Lung (tissue), 12 donors: ENCODE results near the gene FBXO4. TPM values are rescaled to one million over a fixed set of nuclear protein-coding genes. Genes with fewer than 3 reads are reported as not detected.

ENCODE experiments used
- ATAC-seq: fragments of 200-7000 bp; cut with Tn5 transposase; one replicate; pipeline ENCODE4 v1.9.1; 2020; ENCODE audit warnings: moderate number of reproducible peaks; ENCODE audit not compliant: insufficient read depth, low FRiP score
- DNase-seq, 3 donors: peaks; one replicate each; pipeline ENCODE4 v3.0.0-alpha.2; 2013 to 2017
- H3K27ac ChIP-seq, 2 donors: one replicate each; pipeline ENCODE4 v1.5.1; 2013; ENCODE audit warnings: mild to moderate bottlenecking in 2 of 2, moderate library complexity in 2 of 2, control low read depth in 1 of 2, inconsistent platforms in 1 of 2, low read depth in 1 of 2, low read length in 1 of 2
- H3K27me3 ChIP-seq, 3 donors: one replicate each; pipeline ENCODE4 v1.5.1; 2013; ENCODE audit warnings: low read length in 2 of 3; ENCODE audit not compliant: control insufficient read depth in 3 of 3, insufficient read depth in 3 of 3
- H3K36me3 ChIP-seq, 4 donors: one replicate each; pipeline ENCODE4 v1.5.1; 2013; ENCODE audit warnings: low read length in 4 of 4, mild to moderate bottlenecking in 1 of 4, moderate library complexity in 1 of 4; ENCODE audit not compliant: control insufficient read depth in 4 of 4, insufficient read depth in 4 of 4
- H3K4me1 ChIP-seq, 5 donors: one replicate each; pipeline ENCODE4 v1.5.1; 2013; ENCODE audit warnings: low read length in 5 of 5, mild to moderate bottlenecking in 2 of 5, moderate library complexity in 1 of 5; ENCODE audit not compliant: control insufficient read depth in 5 of 5, insufficient read depth in 5 of 5
- H3K4me3 ChIP-seq: one replicate; pipeline ENCODE4 v1.5.1; 2013; ENCODE audit warnings: mild to moderate bottlenecking, control low read depth, moderate library complexity
- H3K9ac ChIP-seq, 2 donors: one replicate each; pipeline ENCODE4 v1.5.1; 2013; ENCODE audit warnings: low read length in 2 of 2, control low read depth in 1 of 2; ENCODE audit not compliant: insufficient read depth in 1 of 2
- H3K9me3 ChIP-seq, 4 donors: one replicate each; pipeline ENCODE4 v1.5.1; 2013; ENCODE audit warnings: low read length in 3 of 4, mild to moderate bottlenecking in 1 of 4, moderate library complexity in 1 of 4; ENCODE audit not compliant: control insufficient read depth in 4 of 4, insufficient read depth in 3 of 4
- WGBS, 2 donors: extraction: QIAGEN DNeasy Blood & Tissue Kit; methylation state at CpG; one replicate each; pipeline ENCODE4 v1.1.7; 2013; 5-methylcytosine and 5-hydroxymethylcytosine counted together
- polyA plus RNA-seq, 2 donors: library from polyadenylated mRNA; stranded (reverse); fragments of 200-250 nt; gene quantifications; one replicate each; pipeline ENCODE4 v1.2.1, GENCODE V29; 2013
- total RNA-seq, 2 donors: library from RNA; depleted of rRNA in 1 of 2; stranded (reverse); fragments of >200 nt in 1 of 2; gene quantifications; one replicate each; pipeline ENCODE4 v1.2.1, GENCODE V29; 2014 to 2021
- TF ChIP-seq, protein P1 (sequence below): IDR thresholded peaks from 2 replicates; pipeline ENCODE4 v1.5.1; 2012; ENCODE audit warnings: mild to moderate bottlenecking; ENCODE audit errors: control extremely low read depth, extremely low read depth
- donor health status: control.
- donor health status: control.
- donor health status: Bipolar disorder and iron deficiency.
- donor health status: healthy.
- donor health status: DM: yes; HTN: yes; CAD: no.

The FBXO4 gene
- total and polyA plus RNA-seq, 4 donors: 7.7 to 19.3 (median 13.7) TPM

- no peak overlapping the region for H3K27ac ChIP-seq
- TF ChIP-seq, protein P1, sequence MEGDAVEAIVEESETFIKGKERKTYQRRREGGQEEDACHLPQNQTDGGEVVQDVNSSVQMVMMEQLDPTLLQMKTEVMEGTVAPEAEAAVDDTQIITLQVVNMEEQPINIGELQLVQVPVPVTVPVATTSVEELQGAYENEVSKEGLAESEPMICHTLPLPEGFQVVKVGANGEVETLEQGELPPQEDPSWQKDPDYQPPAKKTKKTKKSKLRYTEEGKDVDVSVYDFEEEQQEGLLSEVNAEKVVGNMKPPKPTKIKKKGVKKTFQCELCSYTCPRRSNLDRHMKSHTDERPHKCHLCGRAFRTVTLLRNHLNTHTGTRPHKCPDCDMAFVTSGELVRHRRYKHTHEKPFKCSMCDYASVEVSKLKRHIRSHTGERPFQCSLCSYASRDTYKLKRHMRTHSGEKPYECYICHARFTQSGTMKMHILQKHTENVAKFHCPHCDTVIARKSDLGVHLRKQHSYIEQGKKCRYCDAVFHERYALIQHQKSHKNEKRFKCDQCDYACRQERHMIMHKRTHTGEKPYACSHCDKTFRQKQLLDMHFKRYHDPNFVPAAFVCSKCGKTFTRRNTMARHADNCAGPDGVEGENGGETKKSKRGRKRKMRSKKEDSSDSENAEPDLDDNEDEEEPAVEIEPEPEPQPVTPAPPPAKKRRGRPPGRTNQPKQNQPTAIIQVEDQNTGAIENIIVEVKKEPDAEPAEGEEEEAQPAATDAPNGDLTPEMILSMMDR: no peak
- ATAC-seq: no peak
- no peak overlapping the region for H3K4me3 ChIP-seq
- peaks cover 0 to 2% (median 0%) of the 10 kb centered on the region in 4 donors for H3K9me3 ChIP-seq
- H3K9ac ChIP-seq: no peak overlapping the region
- 89 to 91% methylated on average over 3 of the region's 3 CpGs for WGBS, 2 donors
- DNase-seq: no peak
- no peaks in the 10 kb centered on the region for H3K36me3 ChIP-seq
- H3K4me1 ChIP-seq: peaks cover 0 to 4% (median 0%) of the 10 kb centered on the region in 5 donors
- H3K27me3 ChIP-seq: no peaks in the 10 kb centered on the region
Measured at GRCh38 chr5:41967401-41967800, 42.3 kb downstream of the FBXO4 start.

DNA sequence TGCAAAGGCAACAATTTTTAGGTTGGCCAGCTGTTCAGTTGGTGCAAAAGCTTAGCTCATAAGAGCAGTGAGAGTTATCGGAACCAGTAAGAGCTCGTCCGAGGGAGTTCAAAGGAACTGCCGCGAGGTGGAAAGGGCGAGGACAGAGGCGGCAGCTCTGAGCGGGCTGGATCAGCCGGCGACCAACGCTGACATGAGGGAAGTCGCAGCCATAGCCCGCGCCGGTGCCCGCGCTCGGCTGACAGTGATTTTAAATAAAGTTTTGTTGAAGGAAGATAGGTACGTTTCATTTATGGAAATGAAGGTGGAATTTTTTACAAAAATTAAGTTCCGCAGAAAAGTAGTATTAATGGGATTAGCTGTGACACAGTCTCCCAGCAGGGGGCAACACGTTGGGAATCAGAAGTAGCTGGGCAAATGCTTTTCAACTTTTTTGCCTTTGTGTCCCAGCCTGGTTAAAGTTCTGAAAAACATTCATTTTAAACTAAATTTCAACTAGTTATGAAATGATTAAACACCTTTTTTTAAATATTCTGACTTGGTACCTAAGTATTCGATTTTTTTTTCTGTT is 43.2 kb downstream of the FBXO4 start:
- Histone ChIP-seq H3K9me3 (peaks cover 0 to 2% (median 0%) of the 10 kb centered on the region in 4 donors), H3K36me3 (no peaks in the 10 kb centered on the region), H3K27ac (no peak overlapping the region), H3K27me3 (no peaks in the 10 kb centered on the region), H3K4me3 (no peak overlapping the region), H3K4me1 (no peaks in the 10 kb centered on the region), H3K9ac (no peak overlapping the region)
- WGBS, 2 donors: 92% methylated on average over 22 of the region's 22 CpGs
- TF ChIP-seq, protein P1: no peak
- ATAC-seq: no peak
- DNase-seq: no peak

- TF ChIP-seq, protein P1: no peak
- WGBS, 2 donors: 95 to 96% methylated on average over 3 of the region's 3 CpGs
- H3K4me3 ChIP-seq: no peak overlapping the region
- H3K36me3 ChIP-seq: no peaks in the 10 kb centered on the region
- DNase-seq (no peak), ATAC-seq (no peak)
- peaks cover 0 to 2% (median 0%) of the 10 kb centered on the region in 4 donors for H3K9me3 ChIP-seq
- no peaks in the 10 kb centered on the region for H3K4me1 ChIP-seq
- H3K27me3 ChIP-seq: no peaks in the 10 kb centered on the region
- no peak overlapping the region for H3K27ac ChIP-seq
- no peak overlapping the region for H3K9ac ChIP-seq
Measured at GRCh38 chr5:41973087-41973486, 48.0 kb downstream of the FBXO4 start.

- no peak for ATAC-seq
- H3K27ac ChIP-seq: no peak overlapping the region
- TF ChIP-seq, protein P1: no peak
- H3K9ac ChIP-seq: no peak overlapping the region
- H3K27me3 ChIP-seq: no peaks in the 10 kb centered on the region
- 71 to 75% methylated on average over 2 of the region's 2 CpGs for WGBS, 2 donors
- H3K9me3 ChIP-seq: peaks cover 0 to 2% (median 0%) of the 10 kb centered on the region in 4 donors
- H3K4me3 ChIP-seq: no peak overlapping the region
- H3K4me1 ChIP-seq: no peaks in the 10 kb centered on the region
- no peaks in the 10 kb centered on the region for H3K36me3 ChIP-seq
- no peak for DNase-seq
Measured at GRCh38 chr5:41973887-41974286, 48.8 kb downstream of the FBXO4 start.
